Adrenal gland (tissue), 12 donors: ENCODE data around the gene MAPK13. TPM values are rescaled to one million over a fixed set of nuclear protein-coding genes. Genes with fewer than 3 reads are reported as not detected.

Experiments used
- DNase-seq, 7 donors: peaks; one replicate each; pipeline ENCODE4 v3.0.0-alpha.2; 2019 to 2020
- H3K27ac ChIP-seq, 5 donors: fragments of 200-600 bp; sonication (generic) in 4 of 5; 1 replicate in 3 of 5; 2 replicates in 2 of 5; pipeline versions ENCODE4 v1.5.1 to v1.8.0; 2016 to 2020; ENCODE audit warnings: mild to moderate bottlenecking in 1 of 5
- H3K27me3 ChIP-seq: fragments of 200-600 bp; 2 replicates; pipeline ENCODE4 v1.8.0; 2021
- H3K36me3 ChIP-seq, 2 donors: fragments of 200-600 bp; replicated peaks in 1 of 2; 1 replicate in 1 of 2; 2 replicates in 1 of 2; pipeline versions ENCODE4 v1.5.1 to v1.8.0; 2018 to 2022
- H3K4me1 ChIP-seq, 2 donors: fragments of 200-600 bp; replicated peaks in 1 of 2; 1 replicate in 1 of 2; 2 replicates in 1 of 2; pipeline versions ENCODE4 v1.5.1 to v1.8.0; 2018 to 2021
- H3K4me3 ChIP-seq, 4 donors: fragments of 200-600 bp; sonication (generic) in 3 of 4; one replicate each; pipeline ENCODE4 v1.5.1; 2016 to 2018
- H3K9me3 ChIP-seq, 3 donors: fragments of 200-600 bp; sonication (generic) in 1 of 3; replicated peaks in 1 of 3; 1 replicate in 2 of 3; 2 replicates in 1 of 3; pipeline versions ENCODE4 v1.5.1 to v1.8.0; 2016 to 2021
- CTCF ChIP-seq, 6 experiments: fragments of 450-650 bp in 4 of 6; fragments of 200-600 bp in 2 of 6; sonication (generic) in 1 of 6; IDR thresholded peaks; 1 replicate in 5 of 6; 2 replicates in 1 of 6; pipeline versions ENCODE4 v1.5.1 to v1.8.0; 2016 to 2021; ENCODE audit warnings: antibody characterized with exemption in 6 of 6, mild to moderate bottlenecking in 2 of 6, moderate library complexity in 1 of 6
- POLR2A ChIP-seq, 2 donors: fragments of 450-650 bp; IDR thresholded peaks; one replicate each; pipeline ENCODE4 v1.6.1; 2017; ENCODE audit warnings: antibody characterized with exemption in 2 of 2, mild to moderate bottlenecking in 2 of 2, moderate library complexity in 1 of 2
- WGBS, 4 donors: extraction: QIAGEN DNeasy Blood & Tissue Kit in 2 of 4; methylation state at CpG; one replicate each; pipeline versions ENCODE4 v1.1.5 to v1.1.7; 2013 to 2017; 5-methylcytosine and 5-hydroxymethylcytosine counted together
- intact Hi-C, 2 donors: fragments of 100-400 bp; cut with DNase I; formaldehyde crosslinking; loops; one replicate each; pipeline versions ENCODE4 v1.14.1 to v1.15.0; 2022 to 2023
- polyA plus RNA-seq, 3 donors: library from polyadenylated mRNA; stranded (reverse); fragments of 200-250 nt in 2 of 3; fragments of 350-450 nt in 1 of 3; fragmentation: Illumina TruSeq in 1 of 3; extraction: RNeasy Lipid Tissue Mini Kit (QIAGEN cat#74804) in 1 of 3; gene quantifications; one replicate each; pipeline ENCODE4 v1.2.3, GENCODE V29; 2013 to 2014
- total RNA-seq, 9 donors: library from RNA; depleted of rRNA in 4 of 9; stranded (reverse); fragments of >200 nt in 4 of 9; fragments of 120-200 nt in 1 of 9; fragmentation: NEBNext Ultra II Directional in 1 of 9; extraction: Animal tissue kit (Norgen Biotek cat#: 25700) in 1 of 9; gene quantifications; one replicate each; pipeline versions ENCODE4 v1.1.0 to v1.2.4, GENCODE V29; 2013 to 2023
- donor health status: healthy with polysubstance abuse.
- donor health status: Bipolar disorder and iron deficiency.
- donor health status: DM: yes; HTN: yes; CAD: no.
- donor health status: DM: no; HTN: no; CAD: no.
- donor health status: DM: no; HTN: no; CAD: no.
- donor health status: DM: yes; HTN: yes; CAD: no.

Gene MAPK13
- total and polyA plus RNA-seq, 12 donors = 30.0 to 148 (median 83.4) TPM

GRCh38 chr6:36187446-36187845 lies 57.1 kb downstream of the MAPK13 start:
- Histone ChIP-seq H3K4me1 (no peaks in the 10 kb centered on the region), H3K9me3 (no peaks in the 10 kb centered on the region), H3K4me3 (no peak overlapping the region), H3K27me3 (no peaks in the 10 kb centered on the region), H3K36me3 (no peaks in the 10 kb centered on the region), H3K27ac (no peak overlapping the region)
- 67 to 78% (median 72%) methylated on average over 2 of the region's 2 CpGs for WGBS, 4 donors
- no peak for DNase-seq
- TF ChIP-seq CTCF (IDR thresholded peaks at IDR 0.05) = no peak
- no peak for TF ChIP-seq POLR2A (IDR thresholded peaks at IDR 0.05)
- intact Hi-C loops = no loop called here

Other genes with a start within 250 kb of the MAPK13 start
- 10 to 100 TPM; 11.5 to 37.7 (median 18.0) TPM for gene SRPK1, start 209.4 kb upstream of the MAPK13 start, total RNA-seq
- 10 to 100 TPM in 1 of 3 donors, 1 to 10 TPM in 2; 5.1 to 15.1 (median 8.2) TPM for gene SRPK1, start 209.4 kb upstream of the MAPK13 start, polyA plus RNA-seq
- gene SLC26A8, start 105.9 kb upstream of the MAPK13 start, total RNA-seq = under 1 TPM in 4 of 9 donors, not detected in 5; 0.10 to 0.54 (median 0.14) TPM
- under 1 TPM; 0.09 to 0.20 (median 0.16) TPM for gene SLC26A8, start 105.9 kb upstream of the MAPK13 start, polyA plus RNA-seq
- gene MAPK14, start 102.7 kb upstream of the MAPK13 start, total RNA-seq = 100 to 1,000 TPM in 1 of 9 donors, 10 to 100 TPM in 8; 39.0 to 119 (median 60.9) TPM
- 10 to 100 TPM; 11.3 to 45.0 (median 16.4) TPM for gene MAPK14, start 102.7 kb upstream of the MAPK13 start, polyA plus RNA-seq
- 100 to 1,000 TPM in 1 of 9 donors, 10 to 100 TPM in 8; 30.4 to 111 (median 55.1) TPM for gene BRPF3, start 66.2 kb downstream of the MAPK13 start, total RNA-seq
- 10 to 100 TPM in 2 of 3 donors, 1 to 10 TPM in 1; 9.8 to 67.8 (median 21.5) TPM for gene BRPF3, start 66.2 kb downstream of the MAPK13 start, polyA plus RNA-seq
- under 1 TPM in 4 of 9 donors, not detected in 5; 0.11 to 1.00 (median 0.28) TPM for gene PNPLA1, start 139.5 kb downstream of the MAPK13 start, total RNA-seq
- 1 to 10 TPM in 1 of 3 donors, under 1 TPM in 1, not detected in 1; 0.30 to 1.6 TPM for gene PNPLA1, start 139.5 kb downstream of the MAPK13 start, polyA plus RNA-seq
- under 1 TPM in 1 of 9 donors, not detected in 8; 0.11 TPM for gene BNIP5, start 206.4 kb downstream of the MAPK13 start, total RNA-seq
- gene BNIP5, start 206.4 kb downstream of the MAPK13 start, polyA plus RNA-seq = under 1 TPM in 1 of 3 donors, not detected in 2; 0.04 TPM